Activated B cell treated with CpG ODN at 0.5 μM for 24 hours (primary cell): ENCODE measurements around the gene EMC10. TPM values are rescaled to one million over a fixed set of nuclear protein-coding genes. Genes with fewer than 3 reads are reported as not detected.

ENCODE experiments used
- ATAC-seq: fragments of 200-7000 bp; cut with Tn5 transposase; one replicate; pipeline ENCODE4 v1.10.0; 2021; ENCODE audit warnings: low read depth, mild to moderate bottlenecking, moderate library complexity
- CTCF ChIA-PET: fragments of 350-600 bp; sonication (Branson Sonifier 250); formaldehyde crosslinking; loops from one replicate; lab custom pipeline; 2021; ENCODE audit warnings: antibody characterized with exemption; lab: Charles Lee
- POLR2A ChIA-PET: fragments of 350-600 bp; sonication (Branson Sonifier 250); formaldehyde crosslinking; loops from one replicate; lab custom pipeline; 2021; ENCODE audit warnings: antibody characterized with exemption; lab: Charles Lee
- DNase-seq: peaks from one replicate; pipeline ENCODE4 v3.0.0; 2022
- H3K27ac Mint-ChIP-seq: one replicate; pipeline ENCODE4 v1.8.0; 2020; ENCODE audit warnings: mixed read lengths
- H3K27me3 Mint-ChIP-seq: one replicate; pipeline ENCODE4 v1.8.0; 2021; ENCODE audit warnings: mixed read lengths
- H3K36me3 Mint-ChIP-seq: one replicate; pipeline ENCODE4 v1.8.0; 2021; ENCODE audit warnings: low read depth, mixed read lengths
- H3K4me1 Mint-ChIP-seq: one replicate; pipeline ENCODE4 v1.8.0; 2021; ENCODE audit warnings: mixed read lengths
- H3K4me3 Mint-ChIP-seq: one replicate; pipeline ENCODE4 v1.8.0; 2020; ENCODE audit warnings: mild to moderate bottlenecking, mixed read lengths
- H3K9me3 Mint-ChIP-seq: one replicate; pipeline ENCODE4 v1.8.0; 2020; ENCODE audit warnings: mixed read lengths
- CTCF ChIP-seq: fragments of 200-600 bp; IDR thresholded peaks from one replicate; pipeline ENCODE4 v1.8.0; 2022; ENCODE audit warnings: antibody characterized with exemption, mild to moderate bottlenecking
- intact Hi-C: fragments of 100-400 bp; cut with micrococcal nuclease; formaldehyde crosslinking; loops from one replicate; pipeline ENCODE4 v1.15.1; 2024
- total RNA-seq: library from RNA; stranded (reverse); gene quantifications from 2 replicates; pipeline ENCODE4 v1.2.3, GENCODE V29; 2022

The EMC10 gene
- total RNA-seq, 1 donor from 2014 or later = 72.1 TPM

- no peak for TF ChIP-seq CTCF
- H3K4me1 Mint-ChIP-seq = peaks cover 23% of the 10 kb centered on the region
- ChIA-PET POLR2A (no interaction called here), CTCF (no interaction called here)
- no peak overlapping the region for H3K27ac Mint-ChIP-seq
- intact Hi-C loops = no loop called here
- H3K27me3 Mint-ChIP-seq = no peaks in the 10 kb centered on the region
- H3K36me3 Mint-ChIP-seq = peaks cover 59% of the 10 kb centered on the region
- no peaks in the 10 kb centered on the region for H3K9me3 Mint-ChIP-seq
- no peak for ATAC-seq
- no peak for DNase-seq
- no peak overlapping the region for H3K4me3 Mint-ChIP-seq
These were observed 4.2 kb downstream of the EMC10 start for GRCh38 chr19:50480281-50481111.

- intact Hi-C loops = no loop called here
- no peaks in the 10 kb centered on the region for H3K9me3 Mint-ChIP-seq
- no peak for TF ChIP-seq CTCF
- no peak overlapping the region for H3K27ac Mint-ChIP-seq
- no peak overlapping the region for H3K4me3 Mint-ChIP-seq
- DNase-seq (no peak), ATAC-seq (no peak)
- POLR2A ChIA-PET = no interaction called here
- peaks cover 61% of the 10 kb centered on the region for H3K36me3 Mint-ChIP-seq
- H3K27me3 Mint-ChIP-seq = no peaks in the 10 kb centered on the region
- CTCF ChIA-PET = no interaction called here
- H3K4me1 Mint-ChIP-seq = peaks cover 19% of the 10 kb centered on the region
These were observed 5.2 kb downstream of the EMC10 start for GRCh38 chr19:50481351-50482149.

- ChIA-PET POLR2A (no interaction called here), CTCF (no interaction called here)
- Mint-ChIP-seq H3K4me1 (peaks cover 14% of the 10 kb centered on the region), H3K4me3 (no peak overlapping the region), H3K36me3 (peaks cover 57% of the 10 kb centered on the region), H3K27ac (no peak overlapping the region), H3K9me3 (no peaks in the 10 kb centered on the region), H3K27me3 (no peaks in the 10 kb centered on the region)
- no peak for DNase-seq
- no peak for ATAC-seq
- intact Hi-C loops = no loop called here
- TF ChIP-seq CTCF = no peak
These were observed 6.1 kb downstream of the EMC10 start for GRCh38 chr19:50482271-50482855.

GRCh38 chr19:50482916-50483315 lies 6.6 kb downstream of the EMC10 start:
- Mint-ChIP-seq H3K4me3 (no peak overlapping the region), H3K27ac (no peak overlapping the region), H3K4me1 (peaks cover 12% of the 10 kb centered on the region), H3K9me3 (no peaks in the 10 kb centered on the region), H3K36me3 (peaks cover 52% of the 10 kb centered on the region), H3K27me3 (no peaks in the 10 kb centered on the region)
- no peak for TF ChIP-seq CTCF
- no peak for DNase-seq
- no peak for ATAC-seq
- intact Hi-C loops = no loop called here
- CTCF ChIA-PET = no interaction called here
- POLR2A ChIA-PET = no interaction called here
